Caco-2 (cell line): ENCODE results near the gene CDC40. TPM values are rescaled to one million over a fixed set of nuclear protein-coding genes. Genes with fewer than 3 reads are reported as not detected.

Source experiments
- total RNA-seq: library from RNA; stranded (reverse); gene quantifications from 2 replicates; pipeline ENCODE4 v1.2.3, GENCODE V29; 2022

The CDC40 gene
- total RNA-seq, 1 experiment from 2014 or later: 22.7 TPM

Other genes starting within 250 kb of the CDC40 start
- not detected in 2 replicates for gene GPR6, start 202.1 kb upstream of the CDC40 start, total RNA-seq
- 7.3 and 7.4 TPM in 2 replicates for gene WASF1, start 757 bp upstream of the CDC40 start, total RNA-seq
- gene METTL24, start 177.9 kb downstream of the CDC40 start, total RNA-seq: 0.28 TPM in 1 of 2 replicates, not detected in the other
- gene DDO, start 235.1 kb downstream of the CDC40 start, total RNA-seq: not detected in 2 replicates